WTC11 (cell line): ENCODE results near the gene NNT.

Source experiments
- E2F1 ChIP-seq: sonication (generic); formaldehyde crosslinking; IDR thresholded peaks from 2 replicates; pipeline ENCODE4 v1.8.0; 2022; ENCODE audit warnings: mild to moderate bottlenecking, missing genetic modification reagents
- FOXP4 ChIP-seq: sonication (generic); formaldehyde crosslinking; IDR thresholded peaks from 2 replicates; pipeline ENCODE4 v1.8.0; 2022; ENCODE audit warnings: mild to moderate bottlenecking, missing genetic modification reagents
- IRF2 ChIP-seq: sonication (generic); formaldehyde crosslinking; IDR thresholded peaks from 2 replicates; pipeline ENCODE4 v1.8.0; 2022; ENCODE audit warnings: low read depth, missing genetic modification reagents, borderline replicate concordance
- MAX ChIP-seq: sonication (generic); formaldehyde crosslinking; IDR thresholded peaks from 2 replicates; pipeline ENCODE4 v1.8.0; 2022; ENCODE audit warnings: mild to moderate bottlenecking, missing genetic modification reagents
- TEAD4 ChIP-seq: sonication (generic); formaldehyde crosslinking; IDR thresholded peaks from 2 replicates; pipeline ENCODE4 v1.8.0; 2022; ENCODE audit warnings: mild to moderate bottlenecking, missing genetic modification reagents
- USF2 ChIP-seq: sonication (generic); formaldehyde crosslinking; IDR thresholded peaks from 2 replicates; pipeline ENCODE4 v1.8.1; 2023; ENCODE audit warnings: mild to moderate bottlenecking, missing genetic modification reagents, moderate library complexity
- TF ChIP-seq, protein P1 (sequence below): fragments of 200-600 bp; IDR thresholded peaks from 2 replicates; pipeline ENCODE4 v1.8.0; 2022; ENCODE audit warnings: antibody characterized with exemption
- TF ChIP-seq, protein P2 (sequence below): sonication (generic); formaldehyde crosslinking; IDR thresholded peaks from 2 replicates; pipeline ENCODE4 v1.8.0; 2023; ENCODE audit warnings: missing genetic modification reagents
- TF ChIP-seq, protein P3 (sequence below): sonication (generic); formaldehyde crosslinking; IDR thresholded peaks from 2 replicates; pipeline ENCODE4 v1.8.0; 2022; ENCODE audit warnings: missing genetic modification reagents

GRCh38 chr5:43712081-43712480, 109.1 kb downstream of the NNT start:
- TF ChIP-seq, protein P1, sequence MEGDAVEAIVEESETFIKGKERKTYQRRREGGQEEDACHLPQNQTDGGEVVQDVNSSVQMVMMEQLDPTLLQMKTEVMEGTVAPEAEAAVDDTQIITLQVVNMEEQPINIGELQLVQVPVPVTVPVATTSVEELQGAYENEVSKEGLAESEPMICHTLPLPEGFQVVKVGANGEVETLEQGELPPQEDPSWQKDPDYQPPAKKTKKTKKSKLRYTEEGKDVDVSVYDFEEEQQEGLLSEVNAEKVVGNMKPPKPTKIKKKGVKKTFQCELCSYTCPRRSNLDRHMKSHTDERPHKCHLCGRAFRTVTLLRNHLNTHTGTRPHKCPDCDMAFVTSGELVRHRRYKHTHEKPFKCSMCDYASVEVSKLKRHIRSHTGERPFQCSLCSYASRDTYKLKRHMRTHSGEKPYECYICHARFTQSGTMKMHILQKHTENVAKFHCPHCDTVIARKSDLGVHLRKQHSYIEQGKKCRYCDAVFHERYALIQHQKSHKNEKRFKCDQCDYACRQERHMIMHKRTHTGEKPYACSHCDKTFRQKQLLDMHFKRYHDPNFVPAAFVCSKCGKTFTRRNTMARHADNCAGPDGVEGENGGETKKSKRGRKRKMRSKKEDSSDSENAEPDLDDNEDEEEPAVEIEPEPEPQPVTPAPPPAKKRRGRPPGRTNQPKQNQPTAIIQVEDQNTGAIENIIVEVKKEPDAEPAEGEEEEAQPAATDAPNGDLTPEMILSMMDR: no peak
- TF ChIP-seq, protein P2, sequence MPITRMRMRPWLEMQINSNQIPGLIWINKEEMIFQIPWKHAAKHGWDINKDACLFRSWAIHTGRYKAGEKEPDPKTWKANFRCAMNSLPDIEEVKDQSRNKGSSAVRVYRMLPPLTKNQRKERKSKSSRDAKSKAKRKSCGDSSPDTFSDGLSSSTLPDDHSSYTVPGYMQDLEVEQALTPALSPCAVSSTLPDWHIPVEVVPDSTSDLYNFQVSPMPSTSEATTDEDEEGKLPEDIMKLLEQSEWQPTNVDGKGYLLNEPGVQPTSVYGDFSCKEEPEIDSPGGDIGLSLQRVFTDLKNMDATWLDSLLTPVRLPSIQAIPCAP (CRISPR knock-in tag): no peak
- TF ChIP-seq TEAD4 (CRISPR knock-in tag) (no peak), USF2 (no peak), FOXP4 (no peak), IRF2 (no peak), E2F1 (CRISPR knock-in tag) (no peak), MAX (CRISPR knock-in tag) (no peak)
- TF ChIP-seq, protein P3, sequence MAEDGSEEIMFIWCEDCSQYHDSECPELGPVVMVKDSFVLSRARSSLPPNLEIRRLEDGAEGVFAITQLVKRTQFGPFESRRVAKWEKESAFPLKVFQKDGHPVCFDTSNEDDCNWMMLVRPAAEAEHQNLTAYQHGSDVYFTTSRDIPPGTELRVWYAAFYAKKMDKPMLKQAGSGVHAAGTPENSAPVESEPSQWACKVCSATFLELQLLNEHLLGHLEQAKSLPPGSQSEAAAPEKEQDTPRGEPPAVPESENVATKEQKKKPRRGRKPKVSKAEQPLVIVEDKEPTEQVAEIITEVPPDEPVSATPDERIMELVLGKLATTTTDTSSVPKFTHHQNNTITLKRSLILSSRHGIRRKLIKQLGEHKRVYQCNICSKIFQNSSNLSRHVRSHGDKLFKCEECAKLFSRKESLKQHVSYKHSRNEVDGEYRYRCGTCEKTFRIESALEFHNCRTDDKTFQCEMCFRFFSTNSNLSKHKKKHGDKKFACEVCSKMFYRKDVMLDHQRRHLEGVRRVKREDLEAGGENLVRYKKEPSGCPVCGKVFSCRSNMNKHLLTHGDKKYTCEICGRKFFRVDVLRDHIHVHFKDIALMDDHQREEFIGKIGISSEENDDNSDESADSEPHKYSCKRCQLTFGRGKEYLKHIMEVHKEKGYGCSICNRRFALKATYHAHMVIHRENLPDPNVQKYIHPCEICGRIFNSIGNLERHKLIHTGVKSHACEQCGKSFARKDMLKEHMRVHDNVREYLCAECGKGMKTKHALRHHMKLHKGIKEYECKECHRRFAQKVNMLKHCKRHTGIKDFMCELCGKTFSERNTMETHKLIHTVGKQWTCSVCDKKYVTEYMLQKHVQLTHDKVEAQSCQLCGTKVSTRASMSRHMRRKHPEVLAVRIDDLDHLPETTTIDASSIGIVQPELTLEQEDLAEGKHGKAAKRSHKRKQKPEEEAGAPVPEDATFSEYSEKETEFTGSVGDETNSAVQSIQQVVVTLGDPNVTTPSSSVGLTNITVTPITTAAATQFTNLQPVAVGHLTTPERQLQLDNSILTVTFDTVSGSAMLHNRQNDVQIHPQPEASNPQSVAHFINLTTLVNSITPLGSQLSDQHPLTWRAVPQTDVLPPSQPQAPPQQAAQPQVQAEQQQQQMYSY (CRISPR knock-in tag): no peak
